Measurements from ENCODE around the gene PLLP.

Gene PLLP

GRCh38 chr16:57284209-57284951 lies at the start of gene PLLP:
Gene PLLP (minus strand): TSS chr16:57284672. CDS start chr16:57284540, 132 bp downstream.
- no peak for FAIRE-seq

- no peak for FAIRE-seq
These were observed 48.9 kb upstream of the PLLP start for GRCh38 chr16:57333402-57333801.

GRCh38 chr16:57331355-57331754 lies 46.9 kb upstream of the PLLP start:
- no peak for FAIRE-seq

GRCh38 chr16:57329718-57330327 lies 45.4 kb upstream of the PLLP start:
- no peak for FAIRE-seq

- FAIRE-seq, result no peak
These were observed 41.0 kb upstream of the PLLP start for GRCh38 chr16:57325458-57325857.

GRCh38 chr16:57324749-57325148 lies 40.3 kb upstream of the PLLP start:
- FAIRE-seq, result no peak

- FAIRE-seq, result no peak
These were observed 35.2 kb upstream of the PLLP start for GRCh38 chr16:57319646-57320045.

- no peak for FAIRE-seq
These were observed 33.9 kb upstream of the PLLP start for GRCh38 chr16:57318240-57318970.

- FAIRE-seq, result no peak
These were observed 32.0 kb upstream of the PLLP start for GRCh38 chr16:57316390-57317017.

- FAIRE-seq, result no peak
These were observed 30.9 kb upstream of the PLLP start for GRCh38 chr16:57315416-57315815.

- no peak for FAIRE-seq
These were observed 29.8 kb upstream of the PLLP start for GRCh38 chr16:57314161-57314785.

- no peak for FAIRE-seq
These were observed 29.0 kb upstream of the PLLP start for GRCh38 chr16:57313509-57313908.

GRCh38 chr16:57310801-57311200 lies 26.3 kb upstream of the PLLP start:
- FAIRE-seq, result no peak

GRCh38 chr16:57308041-57308440 lies 23.6 kb upstream of the PLLP start:
- no peak for FAIRE-seq

- no peak for FAIRE-seq
These were observed 22.9 kb upstream of the PLLP start for GRCh38 chr16:57307365-57307764.

- FAIRE-seq, result no peak
These were observed 22.3 kb upstream of the PLLP start for GRCh38 chr16:57306676-57307341.

GRCh38 chr16:57305159-57305811 lies 20.8 kb upstream of the PLLP start:
- FAIRE-seq, result no peak

- no peak for FAIRE-seq
These were observed 19.9 kb upstream of the PLLP start for GRCh38 chr16:57304169-57305061.

GRCh38 chr16:57303910-57304168 lies 19.4 kb upstream of the PLLP start:
- no peak for FAIRE-seq

GRCh38 chr16:57303021-57303909 lies 18.8 kb upstream of the PLLP start:
- FAIRE-seq, result no peak

Measured in TTC549 (cell line).